WERI-Rb-1 (cell line): ENCODE measurements around the gene SFMBT2.

ENCODE experiments used
- DNase-seq: peaks from one replicate; pipeline ENCODE4 v3.0.0-alpha.2; 2020
- H3K27ac ChIP-seq: fragments of 250-450 bp; sonication (Bioruptor Pico); 2 replicates; pipeline ENCODE4 v1.5.1; 2020; ENCODE audit warnings: mild to moderate bottlenecking, moderate library complexity
- H3K27me3 ChIP-seq: fragments of 250-450 bp; sonication (Bioruptor Pico); 2 replicates; pipeline ENCODE4 v1.5.1; 2021; ENCODE audit warnings: mild to moderate bottlenecking, low read depth, moderate library complexity; ENCODE audit not compliant: insufficient read depth, severe bottlenecking
- H3K36me3 ChIP-seq: fragments of 250-450 bp; sonication (Bioruptor Pico); 2 replicates; pipeline ENCODE4 v1.5.1; 2020; ENCODE audit warnings: mild to moderate bottlenecking, moderate library complexity
- H3K4me3 ChIP-seq: 2 replicates; pipeline ENCODE4 v1.5.1; 2011; ENCODE audit warnings: low read depth, mild to moderate bottlenecking, control low read depth, low read length
- H3K9me3 ChIP-seq: fragments of 250-450 bp; sonication (Bioruptor Pico); 2 replicates; pipeline ENCODE4 v1.5.1; 2021; ENCODE audit warnings: mild to moderate bottlenecking, moderate library complexity; ENCODE audit not compliant: severe bottlenecking
- CTCF ChIP-seq: IDR thresholded peaks from 2 replicates; pipeline ENCODE4 v1.5.1; 2011; ENCODE audit warnings: low read depth, mild to moderate bottlenecking, control low read depth, inconsistent platforms, low read length

SFMBT2 gene

GRCh38 chr10:7306616-7307015 lies 104.2 kb downstream of the SFMBT2 start:
- Histone ChIP-seq H3K9me3 (no peaks in the 10 kb centered on the region), H3K4me3 (no peak overlapping the region), H3K36me3 (no peaks in the 10 kb centered on the region), H3K27ac (no peak overlapping the region), H3K27me3 (no peaks in the 10 kb centered on the region)
- TF ChIP-seq CTCF, result no peak
- DNase-seq, result no peak

GRCh38 chr10:7306147-7306546 lies 104.7 kb downstream of the SFMBT2 start:
- no peak for TF ChIP-seq CTCF
- Histone ChIP-seq H3K27me3 (no peaks in the 10 kb centered on the region), H3K9me3 (no peaks in the 10 kb centered on the region), H3K27ac (no peak overlapping the region), H3K36me3 (no peaks in the 10 kb centered on the region), H3K4me3 (no peak overlapping the region)
- no peak for DNase-seq

GRCh38 chr10:7305053-7305452 lies 105.8 kb downstream of the SFMBT2 start:
- H3K27ac ChIP-seq, result no peak overlapping the region
- no peak for TF ChIP-seq CTCF
- H3K9me3 ChIP-seq, result no peaks in the 10 kb centered on the region
- no peak for DNase-seq
- no peak overlapping the region for H3K4me3 ChIP-seq
- H3K27me3 ChIP-seq, result no peaks in the 10 kb centered on the region
- H3K36me3 ChIP-seq, result no peaks in the 10 kb centered on the region

GRCh38 chr10:7304110-7304509 lies 106.7 kb downstream of the SFMBT2 start:
- Histone ChIP-seq H3K27me3 (no peaks in the 10 kb centered on the region), H3K4me3 (no peak overlapping the region), H3K36me3 (no peaks in the 10 kb centered on the region), H3K27ac (no peak overlapping the region), H3K9me3 (no peaks in the 10 kb centered on the region)
- no peak for DNase-seq
- TF ChIP-seq CTCF, result no peak

DNA sequence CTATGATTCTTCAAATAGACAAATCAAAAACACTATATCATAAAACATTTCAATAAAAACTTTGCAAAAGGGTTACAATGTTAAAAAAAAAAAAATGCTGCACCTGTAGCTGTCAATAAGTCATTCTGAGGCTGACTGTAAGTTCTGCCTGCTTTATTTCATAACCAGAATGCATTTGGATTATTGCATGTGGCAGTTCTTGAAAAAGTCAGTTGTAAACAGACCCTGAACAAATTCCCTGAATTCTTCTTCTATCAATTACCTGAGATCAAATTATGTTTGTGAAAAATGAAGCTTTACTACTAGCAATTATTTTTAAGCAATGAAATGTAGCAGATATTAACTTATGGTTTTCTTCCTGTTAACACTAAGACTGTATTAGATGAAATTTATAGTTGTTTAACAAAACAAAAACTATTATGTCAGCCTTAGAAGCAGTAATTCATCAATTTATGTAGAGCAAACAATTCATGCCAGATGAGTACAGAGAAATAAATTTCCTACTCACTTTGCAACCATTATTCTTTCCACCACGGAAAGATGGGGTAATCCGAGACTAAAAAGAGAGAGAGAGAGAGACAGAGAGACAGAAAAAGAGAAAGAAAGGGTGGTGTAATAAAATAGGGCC lies 107.8 kb downstream of the SFMBT2 start:
- no peaks in the 10 kb centered on the region for H3K9me3 ChIP-seq
- no peak for TF ChIP-seq CTCF
- H3K4me3 ChIP-seq, result no peak overlapping the region
- no peaks in the 10 kb centered on the region for H3K36me3 ChIP-seq
- no peak overlapping the region for H3K27ac ChIP-seq
- H3K27me3 ChIP-seq, result no peaks in the 10 kb centered on the region
- no peak for DNase-seq

- DNase-seq, result no peak
- Histone ChIP-seq H3K27me3 (no peaks in the 10 kb centered on the region), H3K27ac (no peak overlapping the region), H3K9me3 (no peaks in the 10 kb centered on the region), H3K4me3 (no peak overlapping the region), H3K36me3 (no peaks in the 10 kb centered on the region)
- no peak for TF ChIP-seq CTCF
Measured at GRCh38 chr10:7302392-7302906, 108.4 kb downstream of the SFMBT2 start.
